SK-N-SH treated with all-trans-retinoic acid at 6 μM for 48 hours (cell line): ENCODE data around the gene CENPO.

Experiments used
- CREB5 ChIP-seq: fragments of 250-450 bp; sonication (Bioruptor Pico); IDR thresholded peaks from 2 replicates; pipeline ENCODE4 v1.5.1; 2020; ENCODE audit warnings: low read depth, mild to moderate bottlenecking, moderate library complexity
- ESRRG ChIP-seq: fragments of 250-450 bp; sonication (Bioruptor Pico); IDR thresholded peaks from 2 replicates; pipeline ENCODE4 v1.6.1; 2021; ENCODE audit warnings: mild to moderate bottlenecking
- GLIS3 ChIP-seq: fragments of 250-450 bp; sonication (Bioruptor Pico); IDR thresholded peaks from 2 replicates; pipeline ENCODE4 v1.5.0; 2020; ENCODE audit warnings: mild to moderate bottlenecking, moderate library complexity
- PATZ1 ChIP-seq: fragments of 250-450 bp; sonication (Bioruptor Pico); IDR thresholded peaks from 2 replicates; pipeline ENCODE4 v1.8.0; 2020; ENCODE audit warnings: mild to moderate bottlenecking, moderate library complexity, borderline replicate concordance
- POU6F1 ChIP-seq: fragments of 250-450 bp; sonication (Bioruptor Pico); IDR thresholded peaks from 2 replicates; pipeline ENCODE4 v1.8.0; 2021; ENCODE audit warnings: low read depth, mild to moderate bottlenecking, moderate library complexity, borderline replicate concordance
- SNAI2 ChIP-seq: fragments of 250-450 bp; sonication (Bioruptor Pico); IDR thresholded peaks from 2 replicates; pipeline ENCODE4 v1.5.0; 2020; ENCODE audit warnings: mild to moderate bottlenecking, moderate library complexity
- TOX ChIP-seq: fragments of 250-450 bp; sonication (Bioruptor Pico); IDR thresholded peaks from 2 replicates; pipeline ENCODE4 v1.8.0; 2021; ENCODE audit warnings: mild to moderate bottlenecking, moderate library complexity, borderline replicate concordance
- TSHZ2 ChIP-seq: fragments of 250-450 bp; sonication (Bioruptor Pico); IDR thresholded peaks from 2 replicates; pipeline ENCODE4 v1.5.0; 2020; ENCODE audit warnings: mild to moderate bottlenecking, moderate library complexity
- ZFP3 ChIP-seq: fragments of 250-450 bp; sonication (Bioruptor Pico); IDR thresholded peaks from 2 replicates; pipeline ENCODE4 v1.5.0; 2020; ENCODE audit warnings: mild to moderate bottlenecking, moderate library complexity

- TF ChIP-seq SNAI2 (CRISPR knock-in tag) (no peak), TOX (CRISPR knock-in tag) (no peak), POU6F1 (no peak), ZFP3 (CRISPR knock-in tag) (no peak), TSHZ2 (CRISPR knock-in tag) (no peak), GLIS3 (CRISPR knock-in tag) (no peak), PATZ1 (CRISPR knock-in tag) (no peak), ESRRG (CRISPR knock-in tag) (no peak), CREB5 (no peak)
These were observed 7.4 kb upstream of the CENPO start for GRCh38 chr2:24785671-24786321.
